ENCODE measurements around the gene RAB1A.
"Not testable (repeated sequence)": the region's sequence is repeated elsewhere in the genome, so short reads cannot be mapped to it uniquely, and the experiment has no call there.

- not testable (repeated sequence) for TF ChIP-seq CTCF (IDR thresholded peaks at IDR 0.05; ENCODE audit: borderline replicate concordance, extremely low read depth, low read length, poor library complexity, severe bottlenecking); EZH2 (IDR thresholded peaks at IDR 0.05; ENCODE audit: borderline replicate concordance, low read depth, low read length, severe bottlenecking)
Measured at GRCh38 chr2:65157856-65158255, 27.9 kb upstream of the RAB1A start.

Measured in DND-41 (cell line).